ENCODE measurements around the gene HIVEP3. TPM values are rescaled to one million over a fixed set of nuclear protein-coding genes. Genes with fewer than 3 reads are reported as not detected.

The HIVEP3 gene
- total RNA-seq, 1 donor from 2014 or later: 5.8 TPM

DNA sequence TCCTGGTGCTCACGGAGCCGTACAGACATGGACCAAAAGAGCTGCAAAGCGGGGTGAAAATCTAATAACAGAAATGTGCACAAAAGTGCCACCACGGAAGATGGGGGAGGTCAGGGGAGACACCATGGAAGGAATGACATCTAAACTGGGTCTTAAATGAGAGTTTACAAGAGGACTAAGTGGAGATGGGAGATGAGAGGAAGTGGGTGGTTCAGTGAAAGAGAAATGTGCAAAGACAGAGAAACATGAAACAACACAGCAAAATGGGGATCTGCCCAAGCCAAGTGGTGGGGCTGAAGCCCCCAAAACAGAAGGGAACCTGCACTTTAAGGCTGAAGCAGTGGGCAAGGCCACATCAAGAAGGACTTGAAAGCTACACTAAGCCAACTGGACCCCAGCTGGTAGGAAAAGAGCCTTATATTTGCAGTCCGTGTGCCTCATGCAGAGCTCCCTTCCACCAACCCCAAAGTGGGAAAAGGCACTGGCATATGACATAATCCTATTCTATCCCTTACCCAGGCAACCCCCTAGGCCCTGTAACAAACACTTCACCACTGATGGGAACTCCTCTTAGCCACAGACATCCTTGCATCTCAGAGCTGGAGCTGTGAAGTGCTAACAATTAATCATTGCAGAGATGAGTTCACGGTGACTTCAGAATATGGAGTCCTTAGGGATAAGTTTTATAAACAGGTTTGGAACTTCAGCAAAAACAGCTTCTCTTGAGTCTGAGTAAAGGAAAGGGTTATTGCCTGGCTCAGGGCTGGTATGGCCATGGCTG is 235.7 kb downstream of the HIVEP3 start:
- Histone ChIP-seq H3K4me3 (ENCODE audit: low read depth, low read length) (no peak overlapping the region), H3K27me3 (ENCODE audit: control insufficient read depth, insufficient read depth, low read length) (no peaks in the 10 kb centered on the region), H3K36me3 (ENCODE audit: control insufficient read depth, insufficient read depth, low read length) (no peaks in the 10 kb centered on the region)
- DNase-seq (ENCODE audit: low read depth): no peak
- TF ChIP-seq, protein P1, sequence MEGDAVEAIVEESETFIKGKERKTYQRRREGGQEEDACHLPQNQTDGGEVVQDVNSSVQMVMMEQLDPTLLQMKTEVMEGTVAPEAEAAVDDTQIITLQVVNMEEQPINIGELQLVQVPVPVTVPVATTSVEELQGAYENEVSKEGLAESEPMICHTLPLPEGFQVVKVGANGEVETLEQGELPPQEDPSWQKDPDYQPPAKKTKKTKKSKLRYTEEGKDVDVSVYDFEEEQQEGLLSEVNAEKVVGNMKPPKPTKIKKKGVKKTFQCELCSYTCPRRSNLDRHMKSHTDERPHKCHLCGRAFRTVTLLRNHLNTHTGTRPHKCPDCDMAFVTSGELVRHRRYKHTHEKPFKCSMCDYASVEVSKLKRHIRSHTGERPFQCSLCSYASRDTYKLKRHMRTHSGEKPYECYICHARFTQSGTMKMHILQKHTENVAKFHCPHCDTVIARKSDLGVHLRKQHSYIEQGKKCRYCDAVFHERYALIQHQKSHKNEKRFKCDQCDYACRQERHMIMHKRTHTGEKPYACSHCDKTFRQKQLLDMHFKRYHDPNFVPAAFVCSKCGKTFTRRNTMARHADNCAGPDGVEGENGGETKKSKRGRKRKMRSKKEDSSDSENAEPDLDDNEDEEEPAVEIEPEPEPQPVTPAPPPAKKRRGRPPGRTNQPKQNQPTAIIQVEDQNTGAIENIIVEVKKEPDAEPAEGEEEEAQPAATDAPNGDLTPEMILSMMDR (IDR thresholded peaks at IDR 0.05; ENCODE audit: insufficient read depth, low read length, poor library complexity, severe bottlenecking): no peak

- Histone ChIP-seq H3K36me3 (ENCODE audit: control insufficient read depth, insufficient read depth, low read length) (no peaks in the 10 kb centered on the region), H3K4me3 (ENCODE audit: low read depth, low read length) (no peak overlapping the region), H3K27me3 (ENCODE audit: control insufficient read depth, insufficient read depth, low read length) (no peaks in the 10 kb centered on the region)
- DNase-seq (ENCODE audit: low read depth): no peak
- TF ChIP-seq, protein P1 (IDR thresholded peaks at IDR 0.05; ENCODE audit: insufficient read depth, low read length, poor library complexity, severe bottlenecking): no peak
Measured at GRCh38 chr1:41682149-41682548, 236.6 kb downstream of the HIVEP3 start.

- Histone ChIP-seq H3K27me3 (ENCODE audit: control insufficient read depth, insufficient read depth, low read length) (no peaks in the 10 kb centered on the region), H3K36me3 (ENCODE audit: control insufficient read depth, insufficient read depth, low read length) (no peaks in the 10 kb centered on the region), H3K4me3 (ENCODE audit: low read depth, low read length) (no peak overlapping the region)
- TF ChIP-seq, protein P1 (IDR thresholded peaks at IDR 0.05; ENCODE audit: insufficient read depth, low read length, poor library complexity, severe bottlenecking): no peak
- no peak for DNase-seq (ENCODE audit: low read depth)
Measured at GRCh38 chr1:41681331-41682098, 237.2 kb downstream of the HIVEP3 start.

DNA sequence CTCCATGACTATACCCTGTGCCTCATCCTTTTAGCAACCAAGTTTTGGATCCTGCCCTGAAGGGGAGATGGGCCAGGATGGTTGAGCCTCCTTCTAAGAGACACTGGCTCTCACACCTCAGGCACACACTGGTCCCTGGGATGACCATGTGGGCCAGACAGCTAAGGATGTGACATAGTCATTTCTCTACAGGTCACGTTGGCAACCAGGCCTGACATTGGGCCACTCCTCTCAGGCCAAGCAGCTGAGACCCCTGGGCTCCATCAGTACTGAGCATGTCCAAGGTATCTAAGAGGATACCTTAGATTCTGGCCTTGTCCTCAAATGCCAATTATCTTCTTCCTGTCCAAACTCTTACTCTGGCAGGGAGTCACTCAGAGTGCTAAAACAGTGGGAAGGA is 238.7 kb downstream of the HIVEP3 start:
- Histone ChIP-seq H3K36me3 (ENCODE audit: control insufficient read depth, insufficient read depth, low read length) (no peaks in the 10 kb centered on the region), H3K4me3 (ENCODE audit: low read depth, low read length) (no peak overlapping the region), H3K27me3 (ENCODE audit: control insufficient read depth, insufficient read depth, low read length) (no peaks in the 10 kb centered on the region)
- TF ChIP-seq, protein P1 (IDR thresholded peaks at IDR 0.05; ENCODE audit: insufficient read depth, low read length, poor library complexity, severe bottlenecking): no peak
- DNase-seq (ENCODE audit: low read depth): no peak

DNA sequence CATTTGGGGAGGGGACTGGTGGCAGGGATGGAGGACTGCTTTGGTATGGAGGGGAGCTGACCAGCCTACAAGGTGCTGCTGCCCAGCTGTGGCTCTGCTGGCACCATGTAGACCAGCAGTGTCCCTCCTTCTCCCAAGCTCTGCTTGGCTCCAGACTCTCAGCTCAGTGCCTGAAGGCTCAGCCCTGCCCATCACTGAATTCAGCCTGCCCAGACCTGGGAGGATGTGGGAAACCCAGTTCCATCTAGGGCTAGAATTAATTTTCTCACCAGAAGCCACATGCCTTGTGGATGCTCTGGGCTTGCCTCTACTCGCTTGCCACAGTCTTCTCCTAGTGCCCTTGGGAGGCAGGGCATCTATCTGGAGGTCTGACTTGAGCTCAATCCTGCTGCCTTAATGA is 239.2 kb downstream of the HIVEP3 start:
- Histone ChIP-seq H3K27me3 (ENCODE audit: control insufficient read depth, insufficient read depth, low read length) (no peaks in the 10 kb centered on the region), H3K4me3 (ENCODE audit: low read depth, low read length) (no peak overlapping the region), H3K36me3 (ENCODE audit: control insufficient read depth, insufficient read depth, low read length) (no peaks in the 10 kb centered on the region)
- no peak for DNase-seq (ENCODE audit: low read depth)
- TF ChIP-seq, protein P1 (IDR thresholded peaks at IDR 0.05; ENCODE audit: insufficient read depth, low read length, poor library complexity, severe bottlenecking): no peak
